GM12892 (cell line): Measurements from ENCODE around the gene BTBD6.

Source experiments
- POLR2A ChIP-seq: IDR thresholded peaks from 2 replicates; pipeline ENCODE4 v1.6.1; 2011; ENCODE audit warnings: low read depth, low read length, control low read depth
- POLR2AphosphoS5 ChIP-seq: IDR thresholded peaks from 2 replicates; pipeline ENCODE4 v1.6.1; 2011; ENCODE audit warnings: low read depth, low read length, control low read depth

DNA sequence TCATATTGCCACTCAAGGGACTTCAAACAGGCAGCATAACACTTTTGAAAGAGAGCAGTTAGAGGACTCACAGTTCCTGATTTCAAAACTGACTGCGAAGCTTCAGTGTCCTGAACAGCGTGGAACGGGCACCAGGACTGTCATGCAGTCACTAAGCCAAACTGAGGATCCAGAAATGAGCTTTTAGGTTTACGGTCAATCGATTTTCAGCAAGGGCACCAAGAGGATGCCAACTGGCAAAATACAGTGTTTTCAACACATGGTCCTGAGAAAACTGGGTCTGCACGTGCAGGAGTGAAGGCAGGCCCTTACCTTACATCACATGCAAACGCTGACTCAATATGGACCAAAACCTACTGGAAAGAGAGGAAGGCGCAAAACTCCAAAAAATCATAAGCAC lies 36.8 kb downstream of the BTBD6 start:
- TF ChIP-seq POLR2A (no peak), POLR2AphosphoS5 (no peak)
